ENCODE data around the gene RHEBL1. TPM values are rescaled to one million over a fixed set of nuclear protein-coding genes. Genes with fewer than 3 reads are reported as not detected.

The RHEBL1 gene
- total and polyA plus RNA-seq, 4 donors = 0.29 to 1.2 (median 0.36) TPM; not detected in 1

- Histone ChIP-seq H3K9me3 (ENCODE audit: control insufficient read depth in 4 of 4, low read length in 3 of 4) (no peaks in the 10 kb centered on the region), H3K27me3 (ENCODE audit: control insufficient read depth in 4 of 4, insufficient read depth in 4 of 4, low read length in 3 of 4) (peaks cover 0 to 12% (median 5%) of the 10 kb centered on the region in 4 donors), H3K9ac (ENCODE audit: low read depth in 1 of 2, low read length in 2 of 2) (no peak overlapping the region), H3K4me3 (ENCODE audit: low read depth in 1 of 3, low read length in 3 of 3) (peak overlapping the region in 1 of 3 donors; percentile 18), H3K27ac (ENCODE audit: low read depth in 1 of 2, low read length in 2 of 2) (no peak overlapping the region), H3K4me1 (ENCODE audit: control insufficient read depth in 4 of 4, insufficient read depth in 4 of 4, low read length in 3 of 4) (peaks cover 14 to 37% (median 21%) of the 10 kb centered on the region in 4 donors), H3K36me3 (ENCODE audit: control insufficient read depth in 4 of 4, insufficient read depth in 3 of 4, low read depth in 1 of 4, low read length in 3 of 4) (peaks cover 0 to 9% (median 7%) of the 10 kb centered on the region in 4 donors)
- no peak for DNase-seq (ENCODE audit: low spot score)
- WGBS = 6% methylated on average over 32 of the region's 32 CpGs
- TF ChIP-seq RAD21 (IDR thresholded peaks at IDR 0.05) (peak; percentile 22 to 34), TAF1 (conservative IDR thresholded peaks at IDR 0.05) (no peak)
Measured at GRCh38 chr12:49092086-49092815, 22.5 kb upstream of the RHEBL1 start.

- no peak overlapping the region for H3K9ac ChIP-seq (ENCODE audit: low read depth in 1 of 2, low read length in 2 of 2)
Measured at GRCh38 chr12:49091836-49092085, 22.0 kb upstream of the RHEBL1 start.

GRCh38 chr12:49091056-49091835 lies 21.5 kb upstream of the RHEBL1 start:
- peaks cover 0 to 12% (median 5%) of the 10 kb centered on the region in 4 donors for H3K27me3 ChIP-seq (ENCODE audit: control insufficient read depth in 4 of 4, insufficient read depth in 4 of 4, low read length in 3 of 4)
- H3K9ac ChIP-seq (ENCODE audit: low read depth in 1 of 2, low read length in 2 of 2) = no peak overlapping the region
- H3K36me3 ChIP-seq (ENCODE audit: control insufficient read depth in 4 of 4, insufficient read depth in 3 of 4, low read depth in 1 of 4, low read length in 3 of 4) = no peaks in the 10 kb centered on the region
- H3K27ac ChIP-seq (ENCODE audit: low read depth in 1 of 2, low read length in 2 of 2) = no peak overlapping the region
- peaks cover 14 to 37% (median 21%) of the 10 kb centered on the region in 4 donors for H3K4me1 ChIP-seq (ENCODE audit: control insufficient read depth in 4 of 4, insufficient read depth in 4 of 4, low read length in 3 of 4)
- no peaks in the 10 kb centered on the region for H3K9me3 ChIP-seq (ENCODE audit: control insufficient read depth in 4 of 4, low read length in 3 of 4)
- 23% methylated on average over 41 of the region's 41 CpGs for WGBS
- no peak overlapping the region for H3K4me3 ChIP-seq (ENCODE audit: low read depth in 1 of 3, low read length in 3 of 3)
- no peak for DNase-seq (ENCODE audit: low spot score)
- no peak for TF ChIP-seq CTCF (IDR thresholded peaks at IDR 0.05; ENCODE audit: low read depth, low read length, missing input control)
- no peak for TF ChIP-seq TAF1 (conservative IDR thresholded peaks at IDR 0.05)
- TF ChIP-seq FOXA1 (IDR thresholded peaks at IDR 0.05) = no peak
- no peak for TF ChIP-seq SP1 (IDR thresholded peaks at IDR 0.05)
- TF ChIP-seq GABPA (IDR thresholded peaks at IDR 0.05 in 1 of 2, conservative IDR thresholded peaks at IDR 0.05 in 1 of 2) = no peak
- no peak for TF ChIP-seq RAD21 (IDR thresholded peaks at IDR 0.05)
- no peak for TF ChIP-seq NR2F2 (IDR thresholded peaks at IDR 0.05)
- no peak for TF ChIP-seq YY1 (IDR thresholded peaks at IDR 0.05)
- no peak for TF ChIP-seq HNF4A (conservative IDR thresholded peaks at IDR 0.05)
- no peak for TF ChIP-seq EGR1 (IDR thresholded peaks at IDR 0.05; ENCODE audit: low read depth in 2 of 2)
- TF ChIP-seq FOXA2 (IDR thresholded peaks at IDR 0.05) = no peak
- no peak for TF ChIP-seq JUND (IDR thresholded peaks at IDR 0.05)
- TF ChIP-seq REST (IDR thresholded peaks at IDR 0.05) = no peak

More at GRCh38 chr12:49091836-49092085, 22.0 kb upstream of the RHEBL1 start:
- H3K4me1 ChIP-seq (ENCODE audit: control insufficient read depth in 4 of 4, insufficient read depth in 4 of 4, low read length in 3 of 4) = peaks cover 14 to 37% (median 21%) of the 10 kb centered on the region in 4 donors
- no peak for DNase-seq (ENCODE audit: low spot score)
- H3K4me3 ChIP-seq (ENCODE audit: low read depth in 1 of 3, low read length in 3 of 3) = no peak overlapping the region
- H3K27ac ChIP-seq (ENCODE audit: low read depth in 1 of 2, low read length in 2 of 2) = no peak overlapping the region
- H3K9me3 ChIP-seq (ENCODE audit: control insufficient read depth in 4 of 4, low read length in 3 of 4) = no peaks in the 10 kb centered on the region
- H3K27me3 ChIP-seq (ENCODE audit: control insufficient read depth in 4 of 4, insufficient read depth in 4 of 4, low read length in 3 of 4) = peaks cover 0 to 12% (median 5%) of the 10 kb centered on the region in 4 donors
- 6% methylated on average over 14 of the region's 14 CpGs for WGBS
- TF ChIP-seq YY1 (IDR thresholded peaks at IDR 0.05) (no peak), MAX (IDR thresholded peaks at IDR 0.05) (no peak), CTCF (IDR thresholded peaks at IDR 0.05; ENCODE audit: low read depth, low read length, missing input control) (no peak), RAD21 (IDR thresholded peaks at IDR 0.05) (no peak), NR2F2 (IDR thresholded peaks at IDR 0.05) (no peak)
- peaks cover 0 to 4% (median 3%) of the 10 kb centered on the region in 4 donors for H3K36me3 ChIP-seq (ENCODE audit: control insufficient read depth in 4 of 4, insufficient read depth in 3 of 4, low read depth in 1 of 4, low read length in 3 of 4)
